Vagina (tissue), 2 donors: ENCODE results near the gene CAB39. TPM values are rescaled to one million over a fixed set of nuclear protein-coding genes. Genes with fewer than 3 reads are reported as not detected.

Source experiments
- DNase-seq, 2 donors: peaks; one replicate each; pipeline ENCODE4 v3.0.0-alpha.2; 2017; ENCODE audit errors: extremely low spot score in 2 of 2
- H3K27ac ChIP-seq: fragments of 200-600 bp; sonication (generic); one replicate; pipeline ENCODE4 v1.5.1; 2019
- H3K27me3 ChIP-seq: fragments of 200-600 bp; sonication (generic); one replicate; pipeline ENCODE4 v1.5.1; 2019
- H3K36me3 ChIP-seq, 2 donors: fragments of 200-600 bp; sonication (generic); one replicate each; pipeline ENCODE4 v1.5.1; 2017 to 2019
- H3K4me1 ChIP-seq: fragments of 200-600 bp; sonication (generic); one replicate; pipeline ENCODE4 v1.5.1; 2019
- H3K4me3 ChIP-seq, 2 donors: fragments of 200-600 bp; sonication (generic); 1 replicate in 1 of 2; 2 replicates in 1 of 2; pipeline ENCODE4 v1.5.1; 2016 to 2019
- H3K9me3 ChIP-seq: fragments of 200-600 bp; sonication (generic); one replicate; pipeline ENCODE4 v1.5.1; 2019
- CTCF ChIP-seq, 3 experiments: fragments of 450-650 bp in 2 of 3; fragments of 200-600 bp in 1 of 3; sonication (generic) in 1 of 3; IDR thresholded peaks; one replicate each; pipeline ENCODE4 v1.5.1; 2017 to 2019; ENCODE audit warnings: antibody characterized with exemption in 3 of 3, mild to moderate bottlenecking in 2 of 3, moderate library complexity in 2 of 3
- POLR2A ChIP-seq, 2 donors: fragments of 450-650 bp; IDR thresholded peaks; one replicate each; pipeline ENCODE4 v1.6.1; 2017; ENCODE audit warnings: antibody characterized with exemption in 2 of 2, mild to moderate bottlenecking in 2 of 2, moderate library complexity in 2 of 2
- POLR2AphosphoS5 ChIP-seq, 2 donors: sonication (generic); formaldehyde crosslinking; IDR thresholded peaks; one replicate each; pipeline ENCODE4 v1.9.0; 2017; ENCODE audit warnings: antibody characterized with exemption in 2 of 2, mild to moderate bottlenecking in 2 of 2, low read depth in 1 of 2; ENCODE audit not compliant: insufficient read depth in 1 of 2
- intact Hi-C: fragments of 100-400 bp; cut with DNase I; formaldehyde crosslinking; loops from one replicate; pipeline ENCODE4 v1.15.1; 2023
- total RNA-seq: library from RNA; depleted of rRNA; stranded (reverse); fragments of >200 nt; gene quantifications from one replicate; pipeline ENCODE4 v1.2.3, GENCODE V29; 2016

CAB39 gene
- total RNA-seq, 1 donor from 2014 or later = 59.4 TPM

GRCh38 chr2:230779126-230779525, 66.5 kb downstream of the CAB39 start:
- Histone ChIP-seq H3K4me1 (peaks cover 60% of the 10 kb centered on the region), H3K9me3 (no peaks in the 10 kb centered on the region), H3K4me3 (no peak overlapping the region), H3K27ac (no peak overlapping the region), H3K27me3 (no peaks in the 10 kb centered on the region), H3K36me3 (no peaks in the 10 kb centered on the region)
- DNase-seq = no peak
- intact Hi-C loops = no loop called here
- TF ChIP-seq POLR2A (IDR thresholded peaks at IDR 0.05) (no peak), POLR2AphosphoS5 (IDR thresholded peaks at IDR 0.05; ENCODE audit: insufficient read depth in 1 of 2, low read depth in 1 of 2) (no peak), CTCF (IDR thresholded peaks at IDR 0.05) (no peak)

- Histone ChIP-seq H3K9me3 (no peaks in the 10 kb centered on the region), H3K4me3 (no peak overlapping the region), H3K4me1 (peaks cover 58% of the 10 kb centered on the region), H3K27ac (no peak overlapping the region), H3K36me3 (no peaks in the 10 kb centered on the region), H3K27me3 (no peaks in the 10 kb centered on the region)
- TF ChIP-seq POLR2AphosphoS5 (IDR thresholded peaks at IDR 0.05; ENCODE audit: insufficient read depth in 1 of 2, low read depth in 1 of 2) (no peak), POLR2A (IDR thresholded peaks at IDR 0.05) (no peak), CTCF (IDR thresholded peaks at IDR 0.05) (no peak)
- DNase-seq = no peak
- intact Hi-C loops = no loop called here
Measured at GRCh38 chr2:230779607-230780006, 67.0 kb downstream of the CAB39 start.

GRCh38 chr2:230781130-230781797, 68.6 kb downstream of the CAB39 start:
- Histone ChIP-seq H3K27ac (no peak overlapping the region), H3K9me3 (no peaks in the 10 kb centered on the region), H3K36me3 (no peaks in the 10 kb centered on the region), H3K27me3 (no peaks in the 10 kb centered on the region), H3K4me1 (peaks cover 59% of the 10 kb centered on the region), H3K4me3 (no peak overlapping the region)
- intact Hi-C loops = no loop called here
- no peak for DNase-seq
- TF ChIP-seq POLR2AphosphoS5 (IDR thresholded peaks at IDR 0.05; ENCODE audit: insufficient read depth in 1 of 2, low read depth in 1 of 2) (no peak), CTCF (IDR thresholded peaks at IDR 0.05) (no peak), POLR2A (IDR thresholded peaks at IDR 0.05) (no peak)

GRCh38 chr2:230783101-230783500, 70.5 kb downstream of the CAB39 start:
- Histone ChIP-seq H3K9me3 (no peaks in the 10 kb centered on the region), H3K36me3 (peaks cover 0 to 5% of the 10 kb centered on the region in 2 donors), H3K27me3 (no peaks in the 10 kb centered on the region), H3K27ac (no peak overlapping the region), H3K4me1 (peaks cover 57% of the 10 kb centered on the region), H3K4me3 (no peak overlapping the region)
- TF ChIP-seq POLR2AphosphoS5 (IDR thresholded peaks at IDR 0.05; ENCODE audit: insufficient read depth in 1 of 2, low read depth in 1 of 2) (no peak), CTCF (IDR thresholded peaks at IDR 0.05) (no peak), POLR2A (IDR thresholded peaks at IDR 0.05) (no peak)
- intact Hi-C loops = no loop called here
- no peak for DNase-seq

- DNase-seq = no peak
- H3K4me1 ChIP-seq = peaks cover 42% of the 10 kb centered on the region
- no peak overlapping the region for H3K27ac ChIP-seq
- TF ChIP-seq POLR2AphosphoS5 (IDR thresholded peaks at IDR 0.05; ENCODE audit: insufficient read depth in 1 of 2, low read depth in 1 of 2) (no peak), CTCF (IDR thresholded peaks at IDR 0.05) (no peak), POLR2A (IDR thresholded peaks at IDR 0.05) (no peak)
- no peaks in the 10 kb centered on the region for H3K27me3 ChIP-seq
- H3K4me3 ChIP-seq = no peak overlapping the region
- H3K9me3 ChIP-seq = peaks cover 4% of the 10 kb centered on the region
- intact Hi-C loops = no loop called here
- peaks cover 0 to 16% of the 10 kb centered on the region in 2 donors for H3K36me3 ChIP-seq
Measured at GRCh38 chr2:230784795-230785194, 72.2 kb downstream of the CAB39 start.
